Coronary artery (tissue), 2 donors: ENCODE results near the gene INPP5K.
A peak's percentile ranks its signal among the peaks of the same experiment; 100 is the strongest.

Source experiments
- DNase-seq: peaks from one replicate; pipeline ENCODE4 v3.0.0-alpha.2; 2017; ENCODE audit warnings: low spot score
- H3K27ac ChIP-seq, 2 donors: fragments of 200-600 bp; sonication (generic); one replicate each; pipeline ENCODE4 v1.5.1; 2016 to 2019
- H3K4me3 ChIP-seq: fragments of 200-600 bp; sonication (generic); 2 replicates; pipeline ENCODE4 v1.5.1; 2016; ENCODE audit warnings: mild to moderate bottlenecking, moderate library complexity
- TF ChIP-seq, protein P1 (sequence below): fragments of 200-600 bp; sonication (generic); IDR thresholded peaks from one replicate; pipeline ENCODE4 v1.5.1; 2019; ENCODE audit warnings: antibody characterized with exemption

INPP5K gene

DNA sequence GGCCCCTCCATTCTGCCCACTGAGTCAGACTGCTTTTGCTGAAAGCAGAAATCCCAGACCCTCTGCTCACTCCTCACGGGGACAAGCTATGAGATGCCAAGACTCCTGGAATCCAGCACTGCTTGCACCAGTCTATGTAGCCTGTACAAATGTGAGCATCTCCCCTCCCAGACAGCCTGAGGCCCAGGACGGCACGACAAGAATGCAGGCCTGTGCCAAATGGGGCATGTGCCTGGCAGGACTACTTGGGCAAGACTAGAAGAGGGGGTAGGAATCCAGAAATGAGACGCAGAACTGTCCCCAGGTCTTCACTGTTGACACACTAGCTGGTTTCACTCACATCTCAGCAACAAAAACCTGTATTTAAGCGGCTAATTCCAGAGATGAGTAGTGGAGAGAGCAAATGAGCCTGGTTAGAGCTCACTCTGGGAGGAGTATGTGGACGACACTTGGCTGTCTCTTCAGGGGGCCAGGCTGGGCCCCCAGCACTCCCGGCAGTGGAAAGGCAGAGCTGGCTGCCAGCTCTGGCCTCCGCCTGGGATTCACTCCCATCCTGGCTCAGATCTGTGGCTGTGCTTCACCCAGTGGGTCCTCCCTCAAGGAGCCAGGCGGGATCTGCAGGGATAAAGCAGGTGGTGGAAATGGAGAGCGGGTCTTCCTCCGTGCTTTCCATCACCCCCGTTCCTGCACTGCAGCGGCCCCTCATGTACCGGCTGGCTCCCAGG lies 21.0 kb downstream of the INPP5K start:
- Histone ChIP-seq H3K4me3 (peak overlapping the region; percentile 48), H3K27ac (peak overlapping the region; percentile 74 to 100)
- DNase-seq = peak; percentile 94
- TF ChIP-seq, protein P1, sequence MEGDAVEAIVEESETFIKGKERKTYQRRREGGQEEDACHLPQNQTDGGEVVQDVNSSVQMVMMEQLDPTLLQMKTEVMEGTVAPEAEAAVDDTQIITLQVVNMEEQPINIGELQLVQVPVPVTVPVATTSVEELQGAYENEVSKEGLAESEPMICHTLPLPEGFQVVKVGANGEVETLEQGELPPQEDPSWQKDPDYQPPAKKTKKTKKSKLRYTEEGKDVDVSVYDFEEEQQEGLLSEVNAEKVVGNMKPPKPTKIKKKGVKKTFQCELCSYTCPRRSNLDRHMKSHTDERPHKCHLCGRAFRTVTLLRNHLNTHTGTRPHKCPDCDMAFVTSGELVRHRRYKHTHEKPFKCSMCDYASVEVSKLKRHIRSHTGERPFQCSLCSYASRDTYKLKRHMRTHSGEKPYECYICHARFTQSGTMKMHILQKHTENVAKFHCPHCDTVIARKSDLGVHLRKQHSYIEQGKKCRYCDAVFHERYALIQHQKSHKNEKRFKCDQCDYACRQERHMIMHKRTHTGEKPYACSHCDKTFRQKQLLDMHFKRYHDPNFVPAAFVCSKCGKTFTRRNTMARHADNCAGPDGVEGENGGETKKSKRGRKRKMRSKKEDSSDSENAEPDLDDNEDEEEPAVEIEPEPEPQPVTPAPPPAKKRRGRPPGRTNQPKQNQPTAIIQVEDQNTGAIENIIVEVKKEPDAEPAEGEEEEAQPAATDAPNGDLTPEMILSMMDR = no peak

GRCh38 chr17:1494736-1495253 lies 21.6 kb downstream of the INPP5K start:
- peak overlapping the region; percentile 74 to 100 for H3K27ac ChIP-seq
- DNase-seq = no peak
- TF ChIP-seq, protein P1 = no peak
- peak overlapping the region; percentile 48 for H3K4me3 ChIP-seq

DNA sequence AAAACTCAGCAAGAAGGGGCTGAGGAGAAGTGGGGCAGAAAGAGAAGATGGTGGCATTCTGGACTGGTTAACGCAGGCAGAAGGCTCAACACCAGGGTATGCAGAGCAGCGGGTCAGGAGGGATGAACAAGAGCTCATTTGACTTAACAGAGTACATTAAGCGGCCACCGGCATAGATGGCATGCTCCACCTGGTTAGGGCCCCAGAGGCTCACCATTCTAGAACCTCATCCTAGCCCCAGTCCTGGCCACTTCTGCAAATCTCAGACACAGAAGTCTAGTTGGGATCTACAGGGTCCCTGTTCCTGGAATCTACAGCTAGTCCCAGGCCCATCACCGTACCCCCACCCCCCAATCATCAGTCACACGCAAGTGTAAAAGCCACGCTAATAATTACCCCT lies 22.2 kb downstream of the INPP5K start:
- Histone ChIP-seq H3K4me3 (no peak overlapping the region), H3K27ac (peak overlapping the region; percentile 74 to 100)
- TF ChIP-seq, protein P1 = no peak
- DNase-seq = no peak

GRCh38 chr17:1493291-1493980 lies 23.0 kb downstream of the INPP5K start:
- H3K4me3 ChIP-seq = peak overlapping the region; percentile 96

GRCh38 chr17:1492249-1493206 lies 23.9 kb downstream of the INPP5K start, which contains the start of gene MYO1C:
MYO1C (minus strand) TSS chr17:1492686; CDS start chr17:1492487, 199 bp downstream.
- no peak for DNase-seq
- peak within 1 kb of the TSS; percentile 92 to 100 for H3K27ac ChIP-seq
- TF ChIP-seq, protein P1 = no peak
- H3K4me3 ChIP-seq = peak within 1 kb of the TSS; percentile 96

More at GRCh38 chr17:1493291-1493980, 23.0 kb downstream of the INPP5K start:
- TF ChIP-seq, protein P1 = no peak
- no peak for DNase-seq
- peak overlapping the region; percentile 92 to 100 for H3K27ac ChIP-seq

DNA sequence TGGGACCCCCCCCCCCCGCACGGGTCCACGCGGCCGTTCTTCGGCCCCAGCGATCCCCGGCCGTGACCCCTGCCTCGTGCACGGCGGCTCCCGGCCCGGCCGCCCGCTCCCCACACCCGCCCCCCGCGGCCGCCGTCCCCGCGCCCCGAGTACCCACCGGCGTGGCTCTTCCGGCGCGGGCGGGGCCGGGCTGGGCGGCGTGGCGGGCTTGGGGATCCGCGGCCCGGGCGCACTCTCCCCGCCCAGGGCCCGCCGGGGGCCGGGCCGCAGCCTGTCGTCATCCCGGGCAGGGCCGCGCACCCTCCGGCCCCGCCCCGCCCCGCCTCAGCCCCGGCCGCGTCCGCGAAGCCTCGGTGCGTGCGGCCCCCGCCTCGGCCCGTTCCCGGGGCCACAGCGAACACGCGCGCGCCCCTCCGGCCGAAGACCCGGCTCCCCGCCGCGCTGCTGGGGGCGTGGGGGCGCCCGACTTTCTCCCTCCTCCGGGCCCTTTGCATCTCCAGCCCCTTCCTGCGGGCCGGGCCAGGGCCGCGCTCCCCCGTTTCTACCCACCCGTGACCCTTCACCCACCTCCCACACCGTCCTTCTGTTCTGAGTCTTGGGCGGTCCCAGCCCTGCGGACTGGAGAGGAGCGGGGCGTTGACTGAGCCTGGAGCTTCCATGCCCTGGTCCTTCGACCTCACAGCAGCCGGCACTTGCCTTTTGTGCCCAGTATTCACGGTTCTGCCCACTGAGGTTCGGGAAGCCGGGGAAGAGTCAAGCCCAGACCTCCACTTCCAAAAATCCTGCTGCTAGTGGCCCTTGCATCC lies 24.8 kb downstream of the INPP5K start:
- peak overlapping the region; percentile 92 to 100 for H3K27ac ChIP-seq
- peak overlapping the region; percentile 96 for H3K4me3 ChIP-seq
- DNase-seq = no peak
- TF ChIP-seq, protein P1 = no peak
